HL-60 (cell line): ENCODE measurements around the gene DDR2.
"Not testable (repeated sequence)": the region's sequence is repeated elsewhere in the genome, so short reads cannot be mapped to it uniquely, and the experiment has no call there.

Source experiments
- CTCF ChIP-seq: IDR thresholded peaks from one replicate; pipeline ENCODE4 v1.5.1; 2011; ENCODE audit warnings: low read length, control low read depth, inconsistent platforms; ENCODE audit not compliant: insufficient read depth
- POLR2AphosphoS5 ChIP-seq: IDR thresholded peaks from 2 replicates; pipeline ENCODE4 v1.6.1; 2012; ENCODE audit warnings: low read depth

GRCh38 chr1:162790303-162790984 lies 158.2 kb downstream of the DDR2 start, which contains the start of gene HSD17B7:
- TF ChIP-seq CTCF, result not testable (repeated sequence)
- TF ChIP-seq POLR2AphosphoS5, result peak; percentile 54; the same call in 1 of the 2 replicates
